SK-N-DZ (cell line): ENCODE data around the gene NPHP1.
"Not testable (repeated sequence)": the region's sequence is repeated elsewhere in the genome, so short reads cannot be mapped to it uniquely, and the experiment has no call there.

Experiments used
- DNase-seq: peaks from one replicate; pipeline ENCODE4 v3.0.0-alpha.2; 2015; ENCODE audit warnings: low spot score

NPHP1 gene

DNA sequence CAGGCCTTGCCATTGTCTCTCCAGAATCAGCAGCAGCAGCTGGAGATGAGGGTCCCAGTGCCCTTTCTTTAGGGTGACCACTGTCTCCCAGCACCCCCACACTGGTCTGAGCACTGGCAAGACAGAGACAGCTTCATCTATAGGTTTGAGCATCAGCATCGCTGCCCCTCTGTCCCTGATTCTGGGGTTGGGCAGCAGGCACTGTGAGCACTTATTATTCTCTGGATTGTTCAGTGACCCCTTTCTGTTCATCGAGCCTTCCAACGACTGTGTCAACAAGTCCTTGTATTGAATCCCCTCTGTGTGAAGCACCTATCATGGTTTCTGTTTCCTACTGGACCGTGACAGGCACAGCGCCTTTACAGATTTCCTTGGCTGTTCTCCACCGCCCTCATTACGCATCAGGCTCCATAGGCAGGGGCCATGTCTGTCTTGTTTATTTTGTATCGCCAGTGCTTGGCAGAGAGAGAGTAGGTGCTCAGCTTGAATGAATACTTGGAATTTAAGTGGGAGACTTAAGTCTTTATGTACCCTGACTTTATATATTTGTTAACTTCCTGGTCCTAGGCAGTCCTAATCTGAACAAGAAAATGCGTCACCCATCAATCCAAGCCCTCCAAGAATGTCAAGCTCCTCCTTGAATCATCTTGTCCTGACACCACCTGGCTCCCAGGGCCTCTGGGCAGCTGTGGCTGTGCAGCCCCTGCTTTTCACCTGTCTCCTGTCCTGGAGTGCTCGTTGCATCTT, 100.6 kb downstream of the NPHP1 start:
- no peak for DNase-seq

DNA sequence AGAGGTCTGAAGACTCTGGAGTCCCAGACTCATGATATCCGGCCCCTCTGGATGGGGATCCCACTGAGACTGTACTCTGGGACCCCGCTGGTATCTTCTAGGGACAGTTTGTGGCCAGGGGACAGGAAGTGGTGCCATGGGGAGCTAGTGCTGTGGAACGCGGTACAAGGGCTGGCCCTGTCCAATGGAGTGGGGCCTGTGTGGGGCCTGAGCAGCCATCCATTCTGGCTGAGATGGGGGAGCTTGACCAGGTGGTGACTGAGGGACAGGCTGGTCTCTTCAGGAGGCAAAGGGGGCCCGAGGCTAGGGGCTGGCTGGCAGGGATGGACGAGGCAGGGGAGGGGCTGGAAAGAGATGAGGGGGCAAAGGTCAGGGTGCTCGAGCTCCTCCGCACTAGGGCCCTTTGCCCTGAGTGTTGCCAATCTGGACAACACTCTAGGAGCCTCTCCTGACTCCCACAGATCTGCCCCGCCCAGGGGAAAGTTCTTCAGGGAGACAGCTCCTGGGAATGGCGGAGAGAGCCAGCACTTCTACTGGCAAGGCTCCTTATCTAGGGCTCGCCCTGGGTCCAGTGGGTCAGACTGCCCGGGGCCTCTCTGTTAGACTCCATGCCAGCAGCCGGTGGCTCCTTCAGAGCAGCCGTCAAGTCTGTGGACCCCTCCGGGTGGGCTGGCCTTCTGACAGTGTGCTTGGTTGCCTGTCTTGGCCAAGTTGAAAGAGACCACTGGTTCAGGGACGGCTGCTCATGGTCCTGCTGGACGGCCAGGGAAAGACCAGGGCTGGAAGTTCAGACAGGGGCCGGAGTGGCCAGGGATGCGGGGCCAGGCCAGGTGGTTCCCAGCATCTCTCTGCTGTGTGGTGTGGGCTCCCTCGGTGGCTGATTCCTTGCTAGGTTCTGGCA, 101.5 kb downstream of the NPHP1 start:
- DNase-seq = no peak

DNA sequence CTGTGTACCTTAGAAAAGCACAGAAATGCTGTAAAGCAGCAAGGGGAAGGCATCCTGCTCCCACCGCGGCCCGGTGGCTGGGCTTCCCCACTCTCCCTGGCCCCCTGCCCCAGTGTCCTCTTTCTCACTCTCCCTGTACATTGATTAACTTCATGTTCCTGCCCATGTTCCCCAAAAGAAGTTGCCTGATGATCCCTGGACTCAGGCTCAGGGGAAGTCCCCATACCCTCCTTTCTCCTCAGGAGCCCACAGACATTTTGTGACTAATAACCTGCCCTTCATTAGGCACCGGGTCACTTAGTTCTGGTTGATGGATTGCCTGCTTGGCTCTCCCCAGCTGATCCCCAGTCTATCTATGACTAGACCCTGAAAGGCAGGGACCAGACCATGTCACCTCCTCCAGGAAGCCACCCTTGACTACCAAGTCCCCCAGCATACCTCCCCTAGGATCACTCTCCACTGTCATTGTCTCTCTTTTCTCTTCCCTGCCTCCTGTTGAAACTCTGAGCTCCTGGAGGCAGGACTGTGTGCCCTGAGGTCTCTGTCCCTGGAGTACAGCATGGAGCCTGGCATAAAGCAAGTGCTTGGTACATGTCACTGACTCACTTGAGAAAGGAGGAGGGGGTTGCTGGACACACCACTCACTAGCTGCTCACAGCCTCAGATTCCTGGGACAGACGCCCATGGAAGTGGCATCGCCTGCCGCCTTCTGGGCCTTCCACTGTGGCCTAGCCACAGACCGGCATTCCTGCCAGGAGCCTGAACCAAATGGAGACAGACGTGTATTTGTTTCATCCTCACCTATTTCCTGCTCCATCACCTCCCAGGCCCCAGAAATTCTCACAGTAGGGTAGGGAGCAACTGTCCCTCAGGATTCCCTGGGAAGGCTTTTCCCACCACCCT, 102.7 kb downstream of the NPHP1 start:
- no peak for DNase-seq

DNA sequence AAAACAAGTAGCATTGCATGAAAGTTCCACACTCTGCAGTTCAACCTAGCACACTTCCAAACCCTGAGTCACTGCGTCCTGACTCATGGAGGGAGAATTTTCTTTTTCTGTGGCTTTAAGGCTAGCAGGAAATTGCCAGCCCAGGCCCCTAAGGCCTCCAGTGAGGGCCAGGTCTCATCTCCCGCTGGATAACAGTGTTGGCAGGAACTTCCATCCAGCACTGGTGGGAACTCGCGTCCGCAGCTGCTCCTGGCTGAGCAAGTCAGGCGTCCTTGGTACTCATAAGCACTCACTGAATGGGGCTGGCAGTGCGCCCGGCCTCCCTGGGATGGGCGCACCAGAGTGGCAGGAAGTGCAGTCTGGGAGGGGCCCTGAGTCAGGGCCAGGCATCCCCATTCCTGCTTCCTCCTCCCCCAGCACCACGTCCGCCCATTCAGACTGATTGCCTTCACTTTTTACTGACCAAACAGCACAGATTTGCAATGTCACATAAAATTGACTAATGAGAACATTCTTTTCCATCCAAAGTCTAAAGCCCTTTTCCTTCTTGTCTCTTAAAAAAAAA, 103.5 kb downstream of the NPHP1 start:
- DNase-seq = no peak

DNA sequence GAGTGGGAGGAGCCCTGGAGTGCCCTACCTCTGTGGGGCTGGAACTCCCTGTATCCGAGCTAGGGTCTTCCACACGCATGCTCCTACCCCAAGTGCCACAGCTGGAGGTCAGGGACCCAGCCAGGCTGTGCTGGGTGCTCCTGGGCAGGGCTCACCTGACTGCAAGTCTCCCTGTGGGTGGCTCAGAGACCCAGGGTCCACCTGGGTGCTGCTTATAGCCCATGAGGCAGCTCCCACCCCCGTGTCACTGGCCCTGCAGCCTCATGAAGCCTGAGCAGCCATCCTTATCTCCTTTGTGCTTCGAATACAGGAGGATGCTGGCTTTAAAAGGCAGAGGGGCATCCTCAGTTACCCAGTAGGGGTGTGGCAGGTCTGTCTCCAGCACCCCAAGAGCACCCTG, 103.9 kb downstream of the NPHP1 start:
- not testable (repeated sequence) for DNase-seq

DNA sequence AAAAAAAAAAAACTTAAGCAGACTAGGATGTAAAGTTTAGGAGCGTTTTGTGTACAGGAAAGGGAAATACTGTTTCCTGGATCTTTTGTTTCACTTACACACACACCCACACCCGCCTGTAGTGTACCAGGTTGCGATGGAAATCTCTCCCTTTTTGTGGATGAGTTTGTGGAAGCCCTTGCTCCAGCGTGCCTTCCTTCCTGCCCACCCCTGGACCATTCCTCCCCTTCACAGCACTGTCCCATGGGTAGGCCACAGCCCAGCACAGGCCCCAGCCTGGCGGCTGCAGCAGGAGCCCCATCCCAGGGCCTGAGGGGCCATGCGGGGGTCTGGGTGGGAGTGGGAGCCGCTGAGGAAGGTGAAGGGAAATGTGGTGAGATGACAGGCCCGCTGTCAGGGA, 104.3 kb downstream of the NPHP1 start:
- DNase-seq = no peak

DNA sequence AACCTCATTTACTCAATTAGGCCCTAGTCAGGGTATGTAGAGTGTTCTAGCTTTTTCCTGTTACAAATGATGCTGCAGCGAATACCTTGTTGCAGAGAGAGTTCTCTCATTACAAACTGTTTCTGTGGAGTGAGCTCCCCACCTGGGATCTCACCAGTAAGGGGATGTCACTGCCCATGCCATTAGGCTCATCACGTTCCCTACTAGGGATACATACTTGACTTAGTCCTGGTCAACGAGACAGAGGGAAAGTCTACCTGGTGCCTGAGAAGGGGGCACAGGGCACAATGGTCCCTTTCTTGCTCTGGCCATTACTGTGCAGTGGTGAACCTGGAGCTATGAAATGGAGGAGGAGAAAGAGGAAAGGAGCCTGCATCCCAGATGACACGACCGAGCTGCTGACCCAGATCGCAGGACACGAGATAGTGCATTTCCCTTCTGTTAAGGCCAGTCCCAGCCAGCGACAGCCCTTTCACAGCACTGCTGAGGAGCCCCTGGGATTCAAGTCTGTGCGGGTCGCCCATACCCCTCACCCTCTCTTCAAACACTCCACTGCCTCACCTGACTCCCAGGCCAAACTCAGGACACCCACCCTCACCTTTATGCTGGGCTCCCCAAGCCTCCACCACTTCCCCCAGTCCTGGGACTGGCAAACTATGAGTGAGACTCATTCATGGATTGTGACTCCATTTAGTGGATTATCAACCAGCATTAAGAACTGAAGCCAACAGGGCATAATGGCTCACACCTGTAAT, 105.2 kb downstream of the NPHP1 start:
- no peak for DNase-seq

DNA sequence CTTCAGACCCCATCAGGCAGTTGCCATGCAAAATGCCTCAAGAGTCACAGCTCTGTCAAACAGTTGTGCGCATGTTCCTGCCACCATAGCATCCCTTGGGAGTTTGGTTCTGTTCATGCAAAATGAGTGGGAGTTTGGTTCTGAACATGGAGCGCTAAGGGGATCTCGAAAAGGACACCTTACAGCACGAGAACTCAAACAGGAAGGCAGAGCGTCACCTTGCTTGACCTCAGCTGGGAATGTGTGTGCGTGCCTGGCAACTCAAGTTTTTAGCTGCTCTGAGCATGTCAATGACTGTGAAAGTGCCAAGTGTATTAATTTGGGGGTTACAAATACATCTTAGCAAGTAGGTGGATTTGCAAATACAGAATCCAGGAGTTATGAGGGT, 105.8 kb downstream of the NPHP1 start:
- no peak for DNase-seq

DNA sequence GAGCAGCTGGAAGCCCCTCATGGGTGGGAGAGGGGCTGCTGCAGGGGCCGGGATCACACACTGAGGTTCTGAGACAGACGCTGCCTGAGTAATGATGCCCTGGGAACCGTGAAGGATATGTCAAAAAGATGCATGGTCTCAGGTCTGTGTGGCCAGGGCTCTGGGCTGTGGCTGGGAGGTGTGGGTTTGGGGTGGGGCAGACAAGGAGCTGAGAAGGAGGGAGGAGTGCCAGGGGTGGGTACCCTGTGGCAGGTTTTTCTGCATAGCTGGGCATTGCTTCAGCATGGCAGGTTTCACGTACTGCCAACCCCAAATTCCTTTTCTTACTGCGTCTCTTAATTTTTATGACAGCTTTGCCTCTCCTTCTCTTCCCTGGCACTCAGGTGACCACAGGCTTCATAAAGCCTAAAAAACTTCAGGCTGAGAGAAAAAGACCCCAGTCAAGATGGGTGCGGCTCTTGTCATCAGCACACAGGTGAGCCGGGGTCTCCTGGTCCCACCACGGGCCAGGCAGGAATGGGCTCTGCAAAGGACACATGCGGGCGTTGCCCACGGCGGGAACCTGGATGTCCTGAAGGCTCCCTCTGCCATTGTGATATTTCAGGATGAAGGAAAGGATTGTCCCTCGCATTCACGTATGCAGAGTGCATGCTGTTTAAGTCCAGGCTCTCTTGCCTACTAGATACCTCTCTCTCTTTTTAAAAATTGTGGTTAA, 107.2 kb downstream of the NPHP1 start:
- no peak for DNase-seq

DNA sequence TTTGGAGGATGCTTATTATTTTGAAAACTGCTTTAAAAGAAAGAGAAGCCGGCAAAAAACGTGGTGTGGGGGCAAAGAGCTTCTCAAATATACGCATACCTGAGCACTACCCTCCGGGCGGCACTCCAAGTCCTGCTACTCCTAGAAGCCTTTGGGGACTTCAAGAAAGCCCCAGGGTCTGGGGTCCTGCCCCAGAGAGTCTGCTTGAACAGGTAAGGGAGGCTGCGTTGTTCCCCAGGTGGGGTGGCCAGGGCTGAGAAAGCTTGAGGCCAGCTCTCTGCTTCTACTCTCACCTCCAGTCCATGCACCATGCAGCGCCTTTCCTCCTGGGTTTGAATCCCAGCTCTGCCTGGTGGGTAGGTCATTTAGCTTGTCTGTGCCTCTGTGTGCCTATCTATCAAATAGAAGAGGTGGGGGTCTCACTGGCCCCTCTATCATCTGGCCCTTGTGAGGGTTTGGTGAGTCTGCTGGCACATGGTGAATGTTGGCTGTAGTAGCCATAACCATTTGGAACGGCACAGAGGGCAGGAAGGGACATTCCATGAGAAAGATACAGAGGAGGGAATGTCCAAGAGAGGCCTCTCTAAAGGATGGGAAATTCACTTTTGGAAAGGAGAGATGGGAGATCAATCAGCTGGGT, 108.7 kb downstream of the NPHP1 start:
- DNase-seq = no peak

DNA sequence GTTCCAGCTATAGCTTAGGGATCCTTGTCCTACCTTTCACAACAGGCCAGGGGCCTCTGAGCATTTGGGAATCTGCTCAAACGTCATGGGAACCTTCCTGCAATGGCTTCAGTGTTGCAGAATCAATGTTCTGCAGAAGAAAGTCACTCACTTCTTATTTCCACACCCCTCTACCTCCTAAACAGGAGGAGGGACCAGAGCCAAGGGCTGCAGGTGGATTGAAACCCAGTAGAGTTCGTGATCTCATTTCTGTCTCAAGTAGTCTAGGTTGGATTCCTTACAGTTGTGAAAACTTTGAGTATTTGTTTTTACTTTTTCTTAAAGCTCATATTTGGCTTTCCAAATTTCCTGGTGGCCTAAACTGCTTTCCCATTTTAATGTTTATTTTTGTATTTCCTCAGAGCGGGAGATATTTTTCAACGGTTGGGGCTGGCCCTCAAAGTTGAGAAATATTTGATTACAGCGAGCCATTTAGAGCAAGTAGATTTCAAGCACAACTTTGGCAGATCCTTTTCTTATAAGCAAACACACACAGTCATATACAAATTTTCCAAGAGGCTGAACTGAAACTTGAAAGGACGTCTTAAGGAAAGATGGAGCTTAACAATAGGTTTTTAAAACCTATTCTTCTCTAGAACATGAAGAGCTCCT, 109.8 kb downstream of the NPHP1 start:
- not testable (repeated sequence) for DNase-seq

DNA sequence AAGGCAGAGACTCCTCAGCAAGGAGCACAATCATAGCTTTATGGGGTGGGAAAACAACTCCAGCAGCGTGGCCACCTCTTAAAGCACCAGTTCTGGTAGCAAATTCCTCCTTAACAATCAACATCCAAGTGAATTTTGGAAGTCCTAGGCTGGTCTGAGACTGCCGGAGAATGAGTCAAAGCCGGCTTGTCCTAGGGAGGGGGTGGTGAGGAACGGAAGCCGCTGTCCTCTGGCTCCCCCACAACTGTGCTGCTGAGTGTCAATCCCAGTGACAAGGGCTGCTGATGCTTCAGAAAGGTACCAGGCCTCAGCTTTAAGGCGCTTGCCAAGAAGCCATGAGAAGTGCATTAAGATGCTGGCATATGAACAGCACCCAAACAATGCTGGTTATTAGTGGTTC, 110.9 kb downstream of the NPHP1 start:
- not testable (repeated sequence) for DNase-seq

DNA sequence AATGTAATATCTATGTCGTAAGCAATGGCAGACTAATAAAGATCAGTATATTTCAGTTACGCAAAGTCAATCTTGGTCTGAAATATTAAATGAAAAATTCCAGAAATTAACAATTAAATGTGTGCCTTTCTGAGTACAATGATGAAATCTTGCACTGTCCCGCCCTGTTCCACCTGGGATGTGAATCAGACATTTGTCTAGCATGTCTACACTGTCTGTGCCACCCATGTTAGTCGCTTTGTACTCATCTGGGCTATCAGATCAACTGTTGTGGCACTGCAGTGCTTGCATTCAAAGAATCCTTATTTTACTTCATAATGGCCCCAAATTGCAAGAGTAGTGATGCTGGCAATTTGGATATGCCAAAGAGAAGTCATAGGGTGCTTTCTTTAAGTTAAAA, 114.6 kb downstream of the NPHP1 start:
- not testable (repeated sequence) for DNase-seq

DNA sequence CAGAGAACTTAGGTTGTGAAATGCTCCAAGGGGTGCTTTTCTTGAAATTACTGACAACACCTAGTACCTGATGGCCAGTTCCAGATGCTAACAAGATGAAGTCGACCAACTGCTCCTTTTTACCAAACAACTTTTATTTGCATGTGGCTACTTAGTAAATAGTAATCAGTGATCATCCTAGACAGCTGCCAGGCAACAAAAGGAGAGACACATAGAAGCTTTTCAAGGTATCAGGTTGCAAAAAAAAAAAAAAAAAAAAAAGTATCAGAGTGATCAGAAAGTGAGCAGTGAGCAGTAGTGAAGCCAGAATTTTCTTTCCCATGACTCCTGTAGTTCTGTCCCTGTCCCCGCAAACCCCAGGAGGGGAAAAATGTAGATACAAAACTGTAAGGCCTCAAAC, 121.1 kb downstream of the NPHP1 start:
- DNase-seq = not testable (repeated sequence)

DNA sequence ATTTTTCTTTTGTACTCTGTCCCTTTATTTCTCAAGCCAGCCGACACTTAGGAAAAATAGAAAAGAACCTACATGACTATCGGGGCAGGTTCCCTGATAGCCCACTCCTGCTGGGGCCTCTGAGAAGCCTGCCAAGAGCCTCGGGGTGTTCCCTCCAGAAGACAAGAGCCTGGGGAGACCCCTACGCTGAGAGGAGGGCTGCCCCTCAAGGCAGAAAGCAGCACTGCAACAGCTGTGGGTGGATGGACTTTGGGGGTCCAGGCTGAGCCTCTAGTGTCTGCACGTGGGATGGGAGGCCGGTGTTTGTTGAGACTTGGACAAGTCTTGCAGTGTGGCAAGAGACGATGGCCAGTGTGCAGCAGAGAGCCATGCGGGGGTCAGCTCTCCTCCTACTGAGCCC, 121.7 kb downstream of the NPHP1 start:
- DNase-seq = not testable (repeated sequence)

DNA sequence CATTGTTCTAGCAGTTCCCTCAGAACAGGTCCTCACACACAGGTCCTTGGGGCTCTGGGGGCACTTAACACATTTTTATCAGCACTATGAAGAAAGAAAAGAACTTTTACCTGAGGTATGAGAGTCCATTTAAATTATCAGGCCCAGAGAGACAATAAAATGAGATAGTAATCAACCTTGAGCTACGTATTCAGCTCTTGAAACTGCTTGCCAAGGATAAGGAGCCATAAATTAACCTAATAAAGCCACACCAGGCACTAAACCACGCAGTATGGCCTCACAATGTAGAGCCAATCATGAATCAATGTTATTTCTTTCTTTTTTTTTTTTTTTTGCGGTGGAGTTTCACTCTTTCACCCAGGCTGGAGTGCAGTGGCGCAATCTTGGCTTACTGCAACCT, 126.7 kb downstream of the NPHP1 start:
- DNase-seq = not testable (repeated sequence)

DNA sequence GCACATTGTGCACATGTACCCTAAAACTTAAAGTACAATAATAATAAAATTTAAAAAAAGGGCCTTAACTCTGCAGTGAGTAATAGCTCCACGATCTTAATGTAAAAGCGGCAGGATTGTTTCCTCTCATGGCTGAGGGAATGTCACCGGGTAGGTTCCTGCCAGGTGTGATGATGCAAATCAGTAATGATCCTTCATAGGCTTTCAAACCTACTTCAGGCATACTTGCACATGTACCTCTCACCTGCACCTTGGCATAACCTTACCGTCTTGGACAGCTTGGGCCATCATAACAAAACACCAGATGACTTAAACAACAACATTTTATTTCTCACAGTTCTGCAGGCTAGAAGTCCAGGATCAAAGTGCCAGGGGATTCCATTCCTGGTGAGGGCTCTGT, 128.9 kb downstream of the NPHP1 start:
- not testable (repeated sequence) for DNase-seq
